Raji (cell line): Measurements from ENCODE around the gene TNFAIP3.

Experiments used
- POLR2A ChIP-seq: IDR thresholded peaks from 2 replicates; pipeline ENCODE4 v1.6.1; 2011; ENCODE audit warnings: low read depth, low read length, control low read depth; ENCODE audit not compliant: insufficient read depth

TNFAIP3 gene

GRCh38 chr6:137866914-137867684 is at the start of gene TNFAIP3:
TNFAIP3 (plus strand) TSS chr6:137867259; CDS start chr6:137871228, 3,969 bp downstream.
- peak; percentile 72 for TF ChIP-seq POLR2A

DNA sequence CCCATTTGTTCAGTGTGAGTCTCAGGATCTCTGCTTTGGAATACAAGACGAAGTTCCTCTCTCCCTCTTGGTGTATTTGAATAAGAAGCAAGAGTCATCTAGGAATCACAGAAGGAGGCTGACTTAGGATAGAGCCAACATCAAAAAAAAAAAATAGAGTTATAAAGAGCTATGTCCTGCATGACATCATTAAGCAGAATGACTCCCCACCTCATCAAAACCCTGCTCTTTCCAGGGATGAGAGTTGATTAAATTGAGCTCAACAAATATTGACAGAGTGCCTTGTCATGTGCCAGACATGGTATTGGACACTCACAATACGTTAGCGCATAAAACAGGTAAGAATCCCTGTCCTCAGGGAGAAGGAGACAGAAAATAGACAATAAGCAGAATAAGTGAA is 48.6 kb upstream of the TNFAIP3 start:
- no peak for TF ChIP-seq POLR2A

GRCh38 chr6:137819740-137820139 is 47.3 kb upstream of the TNFAIP3 start:
- no peak for TF ChIP-seq POLR2A

- TF ChIP-seq POLR2A, result no peak
These were observed 46.6 kb upstream of the TNFAIP3 start for GRCh38 chr6:137820425-137820824.

GRCh38 chr6:137820952-137821351 is 46.1 kb upstream of the TNFAIP3 start:
- TF ChIP-seq POLR2A, result no peak

GRCh38 chr6:137821491-137821890 is 45.6 kb upstream of the TNFAIP3 start:
- TF ChIP-seq POLR2A, result no peak

GRCh38 chr6:137823826-137824555 is 43.1 kb upstream of the TNFAIP3 start:
- no peak for TF ChIP-seq POLR2A

DNA sequence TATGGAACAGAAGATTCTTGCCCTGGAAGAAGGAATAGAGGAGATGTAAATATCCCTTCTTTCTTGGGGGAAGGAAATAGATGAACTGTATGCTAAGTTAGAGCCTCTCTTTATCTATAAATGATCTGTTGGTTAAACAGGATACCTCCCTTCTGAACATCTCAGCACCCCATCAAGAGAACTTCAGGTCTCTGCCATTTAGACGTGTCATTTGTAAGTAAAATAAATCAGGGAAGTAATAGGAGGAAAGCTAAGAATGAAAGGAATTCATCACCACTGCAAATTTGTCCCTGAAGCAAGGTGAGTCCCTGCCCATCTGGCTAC is 42.5 kb upstream of the TNFAIP3 start:
- TF ChIP-seq POLR2A, result no peak

DNA sequence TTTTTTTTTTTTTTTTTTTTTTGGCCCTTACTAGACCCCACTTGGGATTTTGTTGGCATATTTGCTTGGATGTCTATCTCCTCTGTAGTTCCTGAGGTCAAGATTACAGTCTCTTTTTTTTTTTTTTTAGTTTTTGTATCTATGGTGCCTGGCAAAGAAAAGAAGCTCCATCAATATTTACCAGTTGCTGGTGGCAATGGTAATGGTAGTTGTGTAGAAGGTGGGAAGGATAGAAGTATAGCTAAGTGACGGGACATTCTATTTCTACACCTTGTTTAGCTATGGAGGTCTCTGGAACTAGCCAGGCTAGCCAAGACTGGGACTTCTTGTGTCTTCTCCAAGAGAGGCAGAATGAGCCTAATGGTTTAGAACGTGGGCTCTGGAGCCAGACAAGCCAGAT is 42.2 kb upstream of the TNFAIP3 start:
- no peak for TF ChIP-seq POLR2A

DNA sequence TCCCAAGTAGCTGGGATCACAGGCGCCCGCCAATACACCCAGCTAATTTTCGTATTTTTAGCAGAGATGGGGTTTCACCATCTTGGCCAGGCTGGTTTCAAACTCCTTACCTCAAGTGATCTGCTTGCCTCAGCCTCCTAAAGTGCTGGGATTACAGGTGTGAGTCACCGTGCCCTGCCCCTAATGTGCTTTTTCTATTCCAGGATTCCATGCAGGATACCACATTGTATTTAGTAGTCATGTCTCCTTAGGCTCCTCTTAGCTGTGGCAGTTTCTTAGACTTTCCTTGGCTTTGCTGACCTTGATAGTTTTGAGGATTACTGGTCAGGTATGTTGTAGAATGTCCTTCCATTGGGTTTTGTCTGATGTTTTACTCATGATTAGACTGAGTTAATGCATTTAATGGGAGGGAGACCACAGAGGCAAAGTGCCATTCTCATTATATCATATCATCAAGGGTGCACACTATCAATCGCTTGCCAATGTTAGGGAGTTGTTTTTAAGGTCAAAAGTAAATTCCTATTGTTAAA is 39.6 kb upstream of the TNFAIP3 start:
- no peak for TF ChIP-seq POLR2A

DNA sequence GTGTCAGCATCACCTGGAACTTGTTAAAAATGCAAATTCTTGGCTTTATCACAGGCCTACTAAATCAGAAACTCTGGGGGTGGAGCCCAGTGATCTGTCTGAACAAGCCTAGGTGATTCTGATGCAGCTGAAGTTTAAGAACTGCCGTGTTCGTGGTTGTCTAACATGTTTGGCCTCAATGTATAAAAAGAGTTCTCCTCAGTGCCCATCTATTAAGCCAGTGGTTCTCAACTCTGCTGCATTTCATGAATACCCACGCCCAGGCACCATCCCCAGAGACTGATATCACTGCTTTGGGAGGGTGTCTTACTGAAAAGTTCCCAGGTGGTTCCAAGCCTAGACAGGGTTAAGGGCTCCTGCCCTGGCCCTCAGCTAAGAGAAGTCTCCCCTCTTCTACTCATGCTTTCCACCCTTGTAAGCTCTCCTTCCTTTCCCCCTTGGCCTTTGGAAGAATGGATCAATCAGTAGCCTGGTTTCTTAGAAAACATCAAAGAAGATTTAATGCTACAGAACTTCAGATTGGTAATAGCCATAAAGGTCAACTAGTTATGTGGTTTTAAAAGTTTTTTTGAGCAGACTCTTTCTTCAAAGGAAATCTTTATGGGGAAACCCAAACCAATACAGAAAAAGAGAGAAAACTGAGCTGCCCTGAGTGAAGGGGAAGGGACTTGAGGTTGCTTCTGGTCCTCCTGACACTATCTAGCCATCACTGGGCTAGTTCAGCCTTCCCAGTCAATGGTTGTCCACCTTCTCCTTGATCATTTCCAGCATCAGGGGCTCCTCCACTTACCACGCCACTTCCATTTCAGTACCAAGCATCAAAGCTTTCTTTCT is 38.9 kb upstream of the TNFAIP3 start:
- no peak for TF ChIP-seq POLR2A

DNA sequence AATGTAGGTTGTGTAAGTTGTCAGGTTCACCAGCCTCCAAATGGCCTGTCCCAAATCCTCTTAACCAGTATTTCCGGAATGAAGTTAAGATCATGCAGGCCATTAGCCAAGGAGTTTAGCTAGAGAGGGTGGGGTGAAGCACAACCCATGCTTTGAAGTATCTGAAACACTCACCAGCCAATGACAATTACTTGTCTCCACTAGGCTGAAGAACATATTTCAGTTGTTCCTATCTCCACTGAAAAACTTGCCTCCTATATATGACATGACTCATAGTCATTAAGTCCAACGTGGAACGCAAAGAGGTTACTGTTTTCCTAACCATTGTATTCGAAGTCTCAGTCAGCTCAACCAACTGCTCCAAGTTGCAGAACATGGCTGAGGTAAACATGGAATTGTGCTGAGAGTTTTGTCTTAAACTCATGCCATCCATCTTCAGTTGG is 37.4 kb upstream of the TNFAIP3 start:
- no peak for TF ChIP-seq POLR2A

- TF ChIP-seq POLR2A, result no peak
These were observed 36.5 kb upstream of the TNFAIP3 start for GRCh38 chr6:137830511-137830911.

- no peak for TF ChIP-seq POLR2A
These were observed 34.9 kb upstream of the TNFAIP3 start for GRCh38 chr6:137832110-137832509.

DNA sequence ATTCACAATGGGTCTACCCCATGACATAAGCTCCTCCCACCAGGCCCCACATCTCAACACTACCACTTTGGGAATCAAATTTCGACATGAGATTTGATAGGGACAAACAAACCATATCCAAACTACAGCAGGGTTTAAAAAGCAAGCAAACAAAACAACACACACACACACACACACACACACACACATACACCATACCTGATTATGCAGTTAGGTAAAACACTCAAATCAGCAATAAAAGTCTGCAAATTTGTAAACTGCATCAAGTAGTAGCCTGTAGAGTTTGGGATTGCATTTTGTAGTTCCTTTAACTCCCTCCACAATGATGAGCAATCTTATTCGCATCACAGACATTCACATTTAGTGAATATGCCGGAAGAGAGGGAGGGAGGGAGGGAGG is 32.6 kb upstream of the TNFAIP3 start:
- no peak for TF ChIP-seq POLR2A
